Retina (tissue), 1 donor: ENCODE data around the gene FZD2.
"Not testable (repeated sequence)": the region's sequence is repeated elsewhere in the genome, so short reads cannot be mapped to it uniquely, and the experiment has no call there.

Source experiments
- DNase-seq: peaks from one replicate; pipeline ENCODE4 v3.0.0-alpha.2; 2016

FZD2 gene

GRCh38 chr17:44556832-44557606 is at the start of gene FZD2:
Gene FZD2 (plus strand): TSS chr17:44557484. CDS start chr17:44557689, 205 bp downstream.
- DNase-seq = peak; percentile 94

- peak; percentile 35 for DNase-seq
Observed at GRCh38 chr17:44511241-44512134, 45.8 kb upstream of the FZD2 start.

- DNase-seq = no peak
Observed at GRCh38 chr17:44518032-44518431, 39.3 kb upstream of the FZD2 start.

GRCh38 chr17:44522883-44523671 is 34.2 kb upstream of the FZD2 start:
- no peak for DNase-seq

- no peak for DNase-seq
Observed at GRCh38 chr17:44523672-44523972, 33.7 kb upstream of the FZD2 start.

- DNase-seq = no peak
Observed at GRCh38 chr17:44527102-44527501, 30.2 kb upstream of the FZD2 start.

- no peak for DNase-seq
Observed at GRCh38 chr17:44527954-44528353, 29.3 kb upstream of the FZD2 start.

GRCh38 chr17:44529864-44530263 is 27.4 kb upstream of the FZD2 start:
- no peak for DNase-seq

GRCh38 chr17:44530896-44531418 is 26.3 kb upstream of the FZD2 start:
- DNase-seq = no peak

GRCh38 chr17:44533533-44534246 is 23.6 kb upstream of the FZD2 start:
- DNase-seq = peak; percentile 92

GRCh38 chr17:44536090-44536953 is 21.0 kb upstream of the FZD2 start:
- peak; percentile 41 for DNase-seq

- not testable (repeated sequence) for DNase-seq
Observed at GRCh38 chr17:44537922-44538321, 19.4 kb upstream of the FZD2 start.

- DNase-seq = peak; percentile 71
Observed at GRCh38 chr17:44539673-44540072, 17.6 kb upstream of the FZD2 start.

- DNase-seq = no peak
Observed at GRCh38 chr17:44540246-44541084, 16.8 kb upstream of the FZD2 start.

GRCh38 chr17:44541884-44542581 is 15.3 kb upstream of the FZD2 start:
- DNase-seq = peak; percentile 78

GRCh38 chr17:44543213-44543904 is 13.9 kb upstream of the FZD2 start:
- peak; percentile 74 for DNase-seq

- no peak for DNase-seq
Observed at GRCh38 chr17:44543905-44544523, 13.3 kb upstream of the FZD2 start.
